WTC11 (cell line): ENCODE results near the gene CRYBB1.

Experiments
- ATF6 ChIP-seq: sonication (generic); formaldehyde crosslinking; IDR thresholded peaks from 2 replicates; pipeline ENCODE4 v1.8.1; 2023; ENCODE audit warnings: mild to moderate bottlenecking, missing genetic modification reagents
- CREB1 ChIP-seq: sonication (generic); formaldehyde crosslinking; IDR thresholded peaks from 2 replicates; pipeline ENCODE4 v1.8.0; 2023; ENCODE audit warnings: mild to moderate bottlenecking, missing genetic modification reagents
- CREM ChIP-seq: sonication (generic); formaldehyde crosslinking; IDR thresholded peaks from 2 replicates; pipeline ENCODE4 v1.8.1; 2022; ENCODE audit warnings: mild to moderate bottlenecking, missing genetic modification reagents, moderate library complexity
- CTCF ChIP-seq: fragments of 200-600 bp; IDR thresholded peaks from 2 replicates; pipeline ENCODE4 v1.8.0; 2022; ENCODE audit warnings: antibody characterized with exemption
- MAX ChIP-seq: sonication (generic); formaldehyde crosslinking; IDR thresholded peaks from 2 replicates; pipeline ENCODE4 v1.8.0; 2022; ENCODE audit warnings: mild to moderate bottlenecking, missing genetic modification reagents
- MYBL2 ChIP-seq: sonication (generic); formaldehyde crosslinking; IDR thresholded peaks from 2 replicates; pipeline ENCODE4 v1.8.1; 2023; ENCODE audit warnings: mild to moderate bottlenecking, moderate library complexity, missing genetic modification reagents
- ZNF423 ChIP-seq: fragments of 250-450 bp; sonication (Bioruptor Pico); IDR thresholded peaks from 2 replicates; pipeline ENCODE4 v2.1.2; 2022; ENCODE audit warnings: mild to moderate bottlenecking, moderate library complexity

- TF ChIP-seq CTCF (no peak), MAX (no peak), MYBL2 (CRISPR knock-in tag) (no peak), CREM (no peak), CREB1 (CRISPR knock-in tag) (no peak), ZNF423 (CRISPR knock-in tag) (no peak), ATF6 (CRISPR knock-in tag) (no peak)
These were observed 16.1 kb downstream of the CRYBB1 start for GRCh38 chr22:26601726-26602125.
